Measurements from ENCODE around the gene HYDIN.
"Not testable (repeated sequence)": the region's sequence is repeated elsewhere in the genome, so short reads cannot be mapped to it uniquely, and the experiment has no call there.

Gene HYDIN

DNA sequence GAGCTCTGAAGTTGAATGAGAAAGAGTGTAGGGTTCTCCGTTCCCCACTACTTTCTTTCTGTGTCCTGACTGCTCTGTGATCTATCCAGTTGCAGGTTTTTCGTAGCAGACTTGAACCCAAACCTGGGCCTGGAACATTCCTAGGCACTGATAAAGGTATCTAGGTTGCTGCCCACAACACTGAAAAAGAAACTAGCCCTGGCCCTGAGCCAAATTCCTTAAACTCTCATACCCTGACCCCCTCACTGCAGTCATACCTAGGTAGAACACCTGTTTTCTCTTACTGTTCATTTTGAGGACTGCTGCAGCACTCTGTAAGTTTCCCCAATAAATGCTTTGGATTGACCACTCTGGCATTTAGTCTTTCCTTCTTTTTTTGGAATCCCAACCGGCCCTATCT is 5.4 kb downstream of the HYDIN start:
- DNase-seq (ENCODE audit: low spot score): no peak

GRCh38 chr16:71218306-71218963 is 12.1 kb downstream of the HYDIN start:
- no peak for DNase-seq (ENCODE audit: low spot score)

GRCh38 chr16:71217506-71217905 is 13.0 kb downstream of the HYDIN start:
- DNase-seq (ENCODE audit: low spot score): no peak

- no peak for DNase-seq (ENCODE audit: low spot score)
These were observed 13.8 kb downstream of the HYDIN start for GRCh38 chr16:71216714-71217113.

DNA sequence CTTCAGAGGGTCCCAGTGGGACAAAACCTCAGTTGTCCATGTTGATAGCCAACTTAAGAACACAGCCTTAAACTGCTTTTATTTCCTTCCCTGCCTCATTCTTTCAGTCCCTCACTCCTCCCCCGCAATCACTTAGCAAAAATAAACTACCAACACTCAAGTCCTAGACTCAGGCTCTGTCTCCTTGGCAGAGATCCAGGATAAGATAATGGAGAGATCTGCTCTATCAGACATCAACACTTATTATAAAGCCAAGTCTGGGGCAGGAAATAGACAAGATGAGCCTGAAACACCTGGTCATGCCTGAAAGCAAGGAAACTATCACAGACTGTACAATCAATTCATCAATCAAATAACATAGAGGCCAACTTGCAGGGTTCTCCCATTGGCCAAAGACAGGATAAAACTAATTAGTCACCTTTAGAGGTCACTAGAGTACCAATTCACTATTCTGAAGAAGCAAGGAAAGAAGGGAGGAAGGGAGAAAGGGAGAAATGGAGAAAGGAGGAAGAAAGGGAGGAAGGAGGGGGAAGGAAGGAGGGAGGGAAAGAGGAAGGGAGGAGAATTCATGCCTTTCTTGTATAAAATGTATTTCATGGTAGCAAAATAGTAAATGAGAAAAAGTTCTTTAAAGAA is 15.7 kb downstream of the HYDIN start:
- no peak for DNase-seq (ENCODE audit: low spot score)

DNA sequence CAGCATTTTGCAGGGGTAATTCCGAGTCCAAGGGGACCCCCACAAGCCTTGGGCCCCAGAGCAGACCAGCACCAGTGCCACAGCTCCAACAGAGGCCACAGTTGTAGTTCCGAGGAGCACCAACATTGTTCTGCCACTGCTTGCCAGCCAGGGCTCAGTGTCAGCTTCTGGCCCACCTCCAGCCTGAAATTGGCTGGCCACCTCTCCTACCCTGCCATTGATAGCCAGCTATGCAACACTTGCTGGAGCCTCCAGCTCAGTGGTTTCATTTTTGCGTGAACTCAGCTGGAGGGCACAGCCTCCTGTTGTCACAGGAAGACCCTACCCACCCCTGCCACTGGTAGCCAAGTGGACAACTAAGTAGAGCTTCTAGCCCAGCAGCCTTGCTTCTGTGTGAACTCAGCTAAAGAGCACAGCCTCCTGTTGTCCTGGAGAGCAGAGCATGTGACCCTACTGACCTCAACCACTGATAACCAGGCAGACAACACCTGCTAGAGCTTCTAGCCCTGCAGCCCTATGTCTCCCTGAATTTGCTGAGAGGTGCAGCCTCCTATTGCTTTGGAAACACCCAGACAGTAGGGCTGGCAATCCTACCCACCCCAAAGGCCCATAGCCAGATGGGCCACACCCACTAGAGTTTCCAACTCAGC is 24.9 kb downstream of the HYDIN start:
- DNase-seq (ENCODE audit: low spot score): no peak

GRCh38 chr16:71203631-71204030 is 26.9 kb downstream of the HYDIN start:
- DNase-seq (ENCODE audit: low spot score): no peak

GRCh38 chr16:71201556-71201955 is 29.0 kb downstream of the HYDIN start:
- no peak for DNase-seq (ENCODE audit: low spot score)

DNA sequence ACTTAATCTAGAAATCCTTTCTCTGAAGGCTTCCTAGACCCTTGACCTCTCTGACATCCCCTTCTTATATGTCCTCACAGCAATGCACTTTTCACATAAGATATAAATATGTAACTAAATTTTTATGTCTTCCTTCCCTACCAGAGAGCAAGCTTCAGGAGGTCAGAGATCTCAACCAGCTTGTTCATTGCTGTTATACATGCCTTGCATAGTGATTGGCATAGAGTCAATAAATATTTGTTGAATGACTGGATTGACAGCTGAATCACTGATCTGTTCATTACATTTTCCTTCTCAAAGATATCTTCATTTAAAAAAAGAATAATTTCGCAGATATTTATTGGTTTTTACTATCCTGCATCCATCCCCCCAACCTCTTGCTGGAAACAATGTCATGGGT is 29.5 kb downstream of the HYDIN start:
- DNase-seq (ENCODE audit: low spot score): no peak

GRCh38 chr16:71198408-71198807 is 32.1 kb downstream of the HYDIN start:
- DNase-seq (ENCODE audit: low spot score): no peak

- no peak for DNase-seq (ENCODE audit: low spot score)
These were observed 38.1 kb downstream of the HYDIN start for GRCh38 chr16:71192387-71192786.

- DNase-seq (ENCODE audit: low spot score): no peak
These were observed 41.4 kb downstream of the HYDIN start for GRCh38 chr16:71188956-71189712.

DNA sequence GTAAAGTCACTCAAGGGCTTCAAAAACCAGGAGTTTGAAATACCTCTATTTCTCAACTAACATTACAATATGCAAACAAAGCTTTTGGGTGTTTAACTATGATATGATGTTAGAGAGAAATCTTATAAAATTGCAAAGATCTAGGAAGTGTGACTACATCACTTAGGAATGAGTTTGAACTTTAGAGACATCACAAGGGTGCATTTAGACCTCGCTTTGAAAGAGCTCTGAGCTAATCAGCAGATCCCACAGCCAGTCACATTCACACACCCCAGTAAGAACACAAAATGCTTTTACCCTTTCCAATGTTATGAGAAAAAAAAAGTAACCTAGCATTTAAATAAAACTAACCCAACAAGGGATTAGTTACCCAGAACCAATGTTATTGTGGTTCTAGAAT is 45.2 kb downstream of the HYDIN start:
- no peak for DNase-seq (ENCODE audit: low spot score)

- no peak for DNase-seq (ENCODE audit: low spot score)
These were observed 51.0 kb downstream of the HYDIN start for GRCh38 chr16:71179569-71179968.

DNA sequence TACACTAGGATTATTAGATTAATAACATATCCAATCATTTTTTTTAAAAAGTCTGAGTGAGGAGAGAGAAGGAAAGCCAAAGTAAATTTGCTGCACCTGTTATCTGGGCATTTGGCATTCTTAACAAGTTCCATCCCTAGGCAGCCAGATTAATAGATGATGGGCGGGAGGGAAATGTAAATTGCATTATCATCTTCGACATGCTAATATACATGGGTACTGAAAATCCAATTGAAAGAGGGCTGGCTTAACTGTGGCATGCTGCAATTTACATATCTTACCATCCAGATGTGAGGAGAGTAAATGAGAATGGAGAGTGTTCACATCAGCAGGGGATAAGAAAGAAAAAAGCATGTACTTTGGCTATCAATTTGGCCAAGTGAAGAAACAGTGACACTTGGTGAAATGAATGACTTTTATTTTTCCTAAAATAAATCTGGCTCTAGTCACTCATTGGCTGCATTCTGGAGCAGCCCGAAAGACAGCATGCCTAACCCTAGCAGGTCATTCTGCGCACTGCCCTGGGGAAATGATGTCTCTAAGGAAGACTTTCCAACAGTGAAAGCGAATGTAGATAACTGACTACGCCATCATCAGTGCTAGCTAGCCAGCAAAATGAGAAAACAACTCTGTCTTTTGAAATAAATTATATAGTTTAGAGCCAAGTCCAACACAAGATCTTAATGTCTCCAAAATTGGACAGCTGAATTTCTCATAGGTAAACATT is 57.9 kb downstream of the HYDIN start:
- no peak for DNase-seq (ENCODE audit: low spot score)

GRCh38 chr16:71161007-71161406 is 69.5 kb downstream of the HYDIN start:
- DNase-seq (ENCODE audit: low spot score): not testable (repeated sequence)

- DNase-seq (ENCODE audit: low spot score): not testable (repeated sequence)
These were observed 73.2 kb downstream of the HYDIN start for GRCh38 chr16:71157278-71157677.

GRCh38 chr16:71153329-71153728 is 77.2 kb downstream of the HYDIN start:
- not testable (repeated sequence) for DNase-seq (ENCODE audit: low spot score)

DNA sequence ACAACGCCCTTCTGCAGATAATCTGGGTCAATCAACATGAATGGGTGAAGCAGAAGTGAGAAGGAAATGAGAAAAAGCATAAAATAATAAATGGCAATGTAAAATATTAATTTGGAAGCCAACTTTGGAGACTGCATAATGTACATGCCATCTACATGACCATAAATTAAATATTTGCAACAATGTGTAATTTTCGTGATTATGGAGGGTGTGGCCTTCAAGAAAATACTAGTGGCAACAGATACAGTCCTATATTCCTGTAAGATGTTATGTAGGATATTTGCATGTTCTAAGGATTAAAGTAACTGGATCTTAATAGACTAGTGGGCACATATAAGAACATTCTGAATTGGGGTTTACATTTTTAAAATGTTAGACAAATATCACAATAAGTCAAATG is 78.9 kb downstream of the HYDIN start:
- not testable (repeated sequence) for DNase-seq (ENCODE audit: low spot score)

DNA sequence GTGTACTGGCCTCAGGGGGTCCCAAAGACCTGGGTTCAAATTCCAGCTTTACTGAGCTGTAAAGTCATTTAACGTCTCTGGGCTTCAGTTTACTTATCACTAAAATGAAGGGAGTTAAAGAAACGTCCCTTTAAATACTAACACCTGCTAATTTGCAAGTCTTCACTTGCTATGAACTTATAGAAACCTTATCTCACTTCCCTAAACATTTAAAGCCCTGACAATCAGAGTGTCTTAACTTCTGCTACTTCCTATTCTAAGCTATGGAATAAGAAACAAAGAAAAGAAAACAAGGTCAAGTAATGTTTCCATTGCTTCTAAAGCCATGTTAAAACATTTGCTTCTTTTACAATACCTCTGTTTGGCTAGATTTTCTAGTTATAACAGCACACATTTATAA is 87.3 kb downstream of the HYDIN start:
- DNase-seq (ENCODE audit: low spot score): not testable (repeated sequence)

GRCh38 chr16:71110565-71110964 is 120.0 kb downstream of the HYDIN start:
- DNase-seq (ENCODE audit: low spot score): not testable (repeated sequence)

GRCh38 chr16:71109656-71110208 is 120.8 kb downstream of the HYDIN start:
- DNase-seq (ENCODE audit: low spot score): not testable (repeated sequence)
